K562 (cell line): ENCODE results near the gene PRAME. TPM values are rescaled to one million over a fixed set of nuclear protein-coding genes. Genes with fewer than 3 reads are reported as not detected.

Experiments
- CHCHD3 ChIP-seq: fragments of 250-450 bp; sonication (Bioruptor Pico); IDR thresholded peaks from 2 replicates; pipeline ENCODE4 v2.1.2; 2022; ENCODE audit warnings: mild to moderate bottlenecking
- CREB3 ChIP-seq: fragments of 450-650 bp; conservative IDR thresholded peaks from 2 replicates; pipeline ENCODE4 v1.6.1; 2016; ENCODE audit warnings: missing genetic modification characterization, low read depth, mild to moderate bottlenecking, missing compliant biosample characterization, moderate library complexity
- GABPB2 ChIP-seq: fragments of 250-450 bp; sonication (Bioruptor Pico); conservative IDR thresholded peaks from 2 replicates; pipeline ENCODE4 v1.5.1; 2021; ENCODE audit warnings: mild to moderate bottlenecking
- MLLT1 ChIP-seq, 2 experiments: fragments of 450-650 bp; IDR thresholded peaks; 2 replicates each; pipeline ENCODE4 v1.6.1; 2016
- OTX1 ChIP-seq: fragments of 450-650 bp; formaldehyde crosslinking; IDR thresholded peaks from 2 replicates; pipeline ENCODE4 v1.4.0; 2022; ENCODE audit warnings: mild to moderate bottlenecking
- PHB2 ChIP-seq: fragments of 450-650 bp; IDR thresholded peaks from 2 replicates; pipeline ENCODE4 v1.6.1; 2017; ENCODE audit warnings: low read depth
- RBBP5 ChIP-seq: fragments of 200-600 bp; sonication (generic); IDR thresholded peaks from 2 replicates; pipeline ENCODE4 v1.6.1; 2012; ENCODE audit warnings: borderline replicate concordance, mild to moderate bottlenecking, low read length, control low read depth, inconsistent platforms; ENCODE audit not compliant: insufficient read depth, poor library complexity, severe bottlenecking
- RUNX1 ChIP-seq: sonication (generic); IDR thresholded peaks from 2 replicates; pipeline ENCODE4 v1.6.1; 2016; ENCODE audit warnings: antibody characterized with exemption, low read depth
- TFAP4 ChIP-seq: sonication (generic); formaldehyde crosslinking; IDR thresholded peaks from 2 replicates; pipeline ENCODE4 v1.8.0; 2022; ENCODE audit warnings: missing genetic modification reagents, mild to moderate bottlenecking, moderate library complexity, borderline replicate concordance
- TOE1 ChIP-seq, 2 experiments: fragments of 450-650 bp in 1 of 2; sonication (generic) in 1 of 2; formaldehyde crosslinking in 1 of 2; IDR thresholded peaks; 2 replicates each; pipeline versions ENCODE4 v1.7.1 to v1.8.0; 2016 to 2022; ENCODE audit warnings: borderline replicate concordance in 2 of 2, mild to moderate bottlenecking in 2 of 2, antibody characterized with exemption in 1 of 2, inconsistent platforms in 1 of 2, low read depth in 1 of 2, missing genetic modification reagents in 1 of 2, moderate library complexity in 1 of 2
- TSC22D4 ChIP-seq: fragments of 450-650 bp; IDR thresholded peaks from 2 replicates; pipeline ENCODE4 v1.6.1; 2016; ENCODE audit warnings: missing genetic modification characterization, missing biosample characterization, control low read depth
- ZNF274 ChIP-seq: IDR thresholded peaks from 2 replicates; pipeline ENCODE4 v1.6.1; 2011; ENCODE audit warnings: low read depth, mild to moderate bottlenecking, low read length, moderate library complexity, borderline replicate concordance
- ZNF668 ChIP-seq: fragments of 250-450 bp; sonication (Bioruptor Pico); IDR thresholded peaks from 2 replicates; pipeline ENCODE4 v1.8.0; 2022; ENCODE audit warnings: mild to moderate bottlenecking, inconsistent platforms
- ZNF76 ChIP-seq: fragments of 250-450 bp; sonication (Bioruptor Pico); IDR thresholded peaks from 2 replicates; pipeline ENCODE4 v1.4.0; 2020; ENCODE audit warnings: mild to moderate bottlenecking, moderate library complexity, borderline replicate concordance
- polyA plus RNA-seq, 8 experiments: library from polyadenylated mRNA; depleted of rRNA in 4 of 8; stranded (reverse) in 5 of 8; unstranded in 3 of 8; fragments of >200 nt; fragmentation: Nextera tagmentation in 2 of 8; fragmentation: Illumina TruSeq in 1 of 8; extraction: Ambion mirVana in 2 of 8; extraction: Trizol in 1 of 8; gene quantifications; 2 replicates each; pipeline versions ENCODE4 v1.2.1 to v1.2.3, GENCODE V29; 2011 to 2014; ENCODE audit warnings: inconsistent platforms in 1 of 8, missing spikeins in 1 of 8
- total RNA-seq, 7 experiments: library from RNA; depleted of rRNA in 6 of 7; stranded (reverse); fragments of >200 nt in 6 of 7; fragmentation: Illumina TruSeq in 2 of 7; extraction: Trizol in 2 of 7; gene quantifications; 2 replicates each; pipeline versions ENCODE4 v1.2.1 to v1.2.3, GENCODE V29; 2011 to 2021; ENCODE audit warnings: low replicate concordance in 1 of 7
- TF ChIP-seq, protein P1 (sequence below): sonication (generic); formaldehyde crosslinking; IDR thresholded peaks from 2 replicates; pipeline ENCODE4 v1.8.0; 2023; ENCODE audit warnings: missing genetic modification reagents, mild to moderate bottlenecking, borderline replicate concordance
- TF ChIP-seq, protein P2 (sequence below): fragments of 450-650 bp; IDR thresholded peaks from 2 replicates; pipeline ENCODE4 v1.6.1; 2016

The PRAME gene
- total and polyA plus RNA-seq, 9 of the 15 experiments (the other 6 are each of a cell fraction or from before 2014, with no cell fraction given) = 662 to 2,141 (median 1,142) TPM

DNA sequence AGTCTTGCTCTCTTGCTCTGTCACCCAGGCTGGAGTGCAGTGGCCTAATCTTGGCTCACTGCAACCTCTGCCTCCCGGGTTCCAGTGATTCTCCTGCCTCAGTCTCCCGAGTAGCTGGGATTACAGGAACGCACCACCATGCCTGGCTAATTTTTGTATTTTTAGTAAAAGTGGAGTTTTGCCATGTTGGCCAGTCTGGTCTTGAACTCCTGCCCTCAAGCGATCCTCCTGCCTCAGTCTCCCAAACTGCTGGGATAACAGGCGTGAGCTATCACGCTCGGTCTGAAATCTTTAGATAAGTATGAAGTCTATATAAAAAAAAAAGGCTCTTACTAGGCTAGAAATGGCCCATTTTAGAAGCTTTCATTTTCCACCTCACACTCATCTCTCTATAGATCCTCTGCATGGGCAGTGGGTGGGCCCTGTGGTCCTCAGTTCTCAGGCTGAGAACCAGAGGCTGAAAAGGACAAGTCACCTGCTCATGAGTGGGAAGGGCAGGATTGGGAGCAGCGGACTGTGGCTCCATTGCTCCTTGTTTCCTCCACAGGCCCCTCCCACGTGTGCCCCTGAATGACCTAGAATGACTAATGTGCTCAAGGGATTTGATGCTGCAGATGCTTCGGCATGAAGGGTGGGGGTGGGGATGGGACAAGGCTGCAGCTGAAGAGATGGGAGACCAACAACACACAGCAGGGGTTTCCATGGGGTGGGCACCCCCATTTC lies 19.8 kb upstream of the PRAME start (continued):
- TF ChIP-seq CREB3 (tag) = no peak
- TF ChIP-seq, protein P1, sequence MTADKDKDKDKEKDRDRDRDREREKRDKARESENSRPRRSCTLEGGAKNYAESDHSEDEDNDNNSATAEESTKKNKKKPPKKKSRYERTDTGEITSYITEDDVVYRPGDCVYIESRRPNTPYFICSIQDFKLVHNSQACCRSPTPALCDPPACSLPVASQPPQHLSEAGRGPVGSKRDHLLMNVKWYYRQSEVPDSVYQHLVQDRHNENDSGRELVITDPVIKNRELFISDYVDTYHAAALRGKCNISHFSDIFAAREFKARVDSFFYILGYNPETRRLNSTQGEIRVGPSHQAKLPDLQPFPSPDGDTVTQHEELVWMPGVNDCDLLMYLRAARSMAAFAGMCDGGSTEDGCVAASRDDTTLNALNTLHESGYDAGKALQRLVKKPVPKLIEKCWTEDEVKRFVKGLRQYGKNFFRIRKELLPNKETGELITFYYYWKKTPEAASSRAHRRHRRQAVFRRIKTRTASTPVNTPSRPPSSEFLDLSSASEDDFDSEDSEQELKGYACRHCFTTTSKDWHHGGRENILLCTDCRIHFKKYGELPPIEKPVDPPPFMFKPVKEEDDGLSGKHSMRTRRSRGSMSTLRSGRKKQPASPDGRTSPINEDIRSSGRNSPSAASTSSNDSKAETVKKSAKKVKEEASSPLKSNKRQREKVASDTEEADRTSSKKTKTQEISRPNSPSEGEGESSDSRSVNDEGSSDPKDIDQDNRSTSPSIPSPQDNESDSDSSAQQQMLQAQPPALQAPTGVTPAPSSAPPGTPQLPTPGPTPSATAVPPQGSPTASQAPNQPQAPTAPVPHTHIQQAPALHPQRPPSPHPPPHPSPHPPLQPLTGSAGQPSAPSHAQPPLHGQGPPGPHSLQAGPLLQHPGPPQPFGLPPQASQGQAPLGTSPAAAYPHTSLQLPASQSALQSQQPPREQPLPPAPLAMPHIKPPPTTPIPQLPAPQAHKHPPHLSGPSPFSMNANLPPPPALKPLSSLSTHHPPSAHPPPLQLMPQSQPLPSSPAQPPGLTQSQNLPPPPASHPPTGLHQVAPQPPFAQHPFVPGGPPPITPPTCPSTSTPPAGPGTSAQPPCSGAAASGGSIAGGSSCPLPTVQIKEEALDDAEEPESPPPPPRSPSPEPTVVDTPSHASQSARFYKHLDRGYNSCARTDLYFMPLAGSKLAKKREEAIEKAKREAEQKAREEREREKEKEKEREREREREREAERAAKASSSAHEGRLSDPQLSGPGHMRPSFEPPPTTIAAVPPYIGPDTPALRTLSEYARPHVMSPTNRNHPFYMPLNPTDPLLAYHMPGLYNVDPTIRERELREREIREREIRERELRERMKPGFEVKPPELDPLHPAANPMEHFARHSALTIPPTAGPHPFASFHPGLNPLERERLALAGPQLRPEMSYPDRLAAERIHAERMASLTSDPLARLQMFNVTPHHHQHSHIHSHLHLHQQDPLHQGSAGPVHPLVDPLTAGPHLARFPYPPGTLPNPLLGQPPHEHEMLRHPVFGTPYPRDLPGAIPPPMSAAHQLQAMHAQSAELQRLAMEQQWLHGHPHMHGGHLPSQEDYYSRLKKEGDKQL (CRISPR knock-in tag) = 0 out of 2 replicates have a peak, but pooled peaks have one; percentile 82
- TF ChIP-seq RUNX1 = no peak
- TF ChIP-seq MLLT1 (IDR thresholded peaks at IDR 0.05) = no peak
- no peak for TF ChIP-seq ZNF274
- no peak for TF ChIP-seq ZNF76 (CRISPR knock-in tag)
- TF ChIP-seq, protein P2, sequence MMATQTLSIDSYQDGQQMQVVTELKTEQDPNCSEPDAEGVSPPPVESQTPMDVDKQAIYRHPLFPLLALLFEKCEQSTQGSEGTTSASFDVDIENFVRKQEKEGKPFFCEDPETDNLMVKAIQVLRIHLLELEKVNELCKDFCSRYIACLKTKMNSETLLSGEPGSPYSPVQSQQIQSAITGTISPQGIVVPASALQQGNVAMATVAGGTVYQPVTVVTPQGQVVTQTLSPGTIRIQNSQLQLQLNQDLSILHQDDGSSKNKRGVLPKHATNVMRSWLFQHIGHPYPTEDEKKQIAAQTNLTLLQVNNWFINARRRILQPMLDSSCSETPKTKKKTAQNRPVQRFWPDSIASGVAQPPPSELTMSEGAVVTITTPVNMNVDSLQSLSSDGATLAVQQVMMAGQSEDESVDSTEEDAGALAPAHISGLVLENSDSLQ = no peak
- no peak; the same call in 1 of the 2 replicates for TF ChIP-seq TFAP4 (CRISPR knock-in tag)
- TF ChIP-seq TSC22D4 (tag) = no peak
- no peak for TF ChIP-seq RBBP5
- TF ChIP-seq OTX1 (CRISPR knock-in tag) = no peak
- no peak for TF ChIP-seq TOE1 (IDR thresholded peaks at IDR 0.05; ENCODE audit: borderline replicate concordance)
- TF ChIP-seq TOE1 (CRISPR knock-in tag; IDR thresholded peaks at IDR 0.05; ENCODE audit: borderline replicate concordance, low read depth) = 0 out of 2 replicates have a peak, but pooled peaks have one; percentile 28
- TF ChIP-seq PHB2 = no peak
- peak; percentile 39; the same call in 1 of the 2 replicates for TF ChIP-seq ZNF668
- no peak for TF ChIP-seq GABPB2 (CRISPR knock-in tag)
- TF ChIP-seq CHCHD3 (CRISPR knock-in tag) = no peak
